ENCODE results near the gene CORO2B. TPM values are rescaled to one million over a fixed set of nuclear protein-coding genes. Genes with fewer than 3 reads are reported as not detected.
A peak's percentile ranks its signal among the peaks of the same experiment; 100 is the strongest.

CORO2B gene
- total RNA-seq, 1 donor from 2014 or later, result 2.7 TPM

GRCh38 chr15:68615811-68616210 lies 37.0 kb downstream of the CORO2B start:
- no peak for DNase-seq (ENCODE audit: low spot score)
- intact Hi-C loops (cut with DNase I), result no loop called here

GRCh38 chr15:68616397-68616796 lies 37.6 kb downstream of the CORO2B start:
- no peak for DNase-seq (ENCODE audit: low spot score)
- intact Hi-C loops (cut with DNase I), result no loop called here

GRCh38 chr15:68617001-68617400 lies 38.2 kb downstream of the CORO2B start:
- intact Hi-C loops (cut with DNase I), result no loop called here
- no peak for DNase-seq (ENCODE audit: low spot score)

- no peak for DNase-seq (ENCODE audit: low spot score)
- intact Hi-C loops (cut with DNase I), result no loop called here
Observed at GRCh38 chr15:68617777-68618176, 39.0 kb downstream of the CORO2B start.

- intact Hi-C loops (cut with DNase I), result no loop called here
- DNase-seq (ENCODE audit: low spot score), result no peak
Observed at GRCh38 chr15:68618394-68618793, 39.6 kb downstream of the CORO2B start.

GRCh38 chr15:68618908-68619698 lies 40.3 kb downstream of the CORO2B start:
- intact Hi-C loops (cut with DNase I), result no loop called here
- DNase-seq (ENCODE audit: low spot score), result no peak

GRCh38 chr15:68620721-68621527 lies 42.1 kb downstream of the CORO2B start:
- intact Hi-C loops (cut with DNase I), result no loop called here
- DNase-seq (ENCODE audit: low spot score), result peak; percentile 86

GRCh38 chr15:68621535-68621934 lies 42.7 kb downstream of the CORO2B start:
- intact Hi-C loops (cut with DNase I), result no loop called here
- no peak for DNase-seq (ENCODE audit: low spot score)

- intact Hi-C loops (cut with DNase I), result no loop called here
- no peak for DNase-seq (ENCODE audit: low spot score)
Observed at GRCh38 chr15:68623301-68623892, 44.6 kb downstream of the CORO2B start.

GRCh38 chr15:68625853-68626252 lies 47.1 kb downstream of the CORO2B start:
- DNase-seq (ENCODE audit: low spot score), result no peak
- intact Hi-C loops (cut with DNase I), result no loop called here

GRCh38 chr15:68626283-68626682 lies 47.5 kb downstream of the CORO2B start:
- DNase-seq (ENCODE audit: low spot score), result no peak
- intact Hi-C loops (cut with DNase I), result no loop called here

- intact Hi-C loops (cut with DNase I), result no loop called here
Observed at GRCh38 chr15:68626739-68627138, 47.9 kb downstream of the CORO2B start.

GRCh38 chr15:68627476-68627875 lies 48.7 kb downstream of the CORO2B start:
- intact Hi-C loops (cut with DNase I), result no loop called here
- no peak for DNase-seq (ENCODE audit: low spot score)

More at GRCh38 chr15:68626739-68627138, 47.9 kb downstream of the CORO2B start:
- DNase-seq (ENCODE audit: low spot score), result no peak

GRCh38 chr15:68627995-68628394 lies 49.2 kb downstream of the CORO2B start:
- intact Hi-C loops (cut with DNase I), result no loop called here
- DNase-seq (ENCODE audit: low spot score), result no peak

GRCh38 chr15:68629519-68630210 lies 50.9 kb downstream of the CORO2B start:
- no peak for DNase-seq (ENCODE audit: low spot score)
- intact Hi-C loops (cut with DNase I), result loop anchor here (10.0 kb wide), 1 partner anchor 45 kb away; no protein-coding TSS in a partner anchor

- no peak for DNase-seq (ENCODE audit: low spot score)
- intact Hi-C loops (cut with DNase I), result loop anchor here (10.0 kb wide), 1 partner anchor 45 kb away; no protein-coding TSS in a partner anchor
Observed at GRCh38 chr15:68630211-68630555, 51.4 kb downstream of the CORO2B start.

- intact Hi-C loops (cut with DNase I), result loop anchor here (10.0 kb wide), 1 partner anchor 46 kb away; no protein-coding TSS in a partner anchor
- DNase-seq (ENCODE audit: low spot score), result no peak
Observed at GRCh38 chr15:68630836-68631235, 52.0 kb downstream of the CORO2B start.

GRCh38 chr15:68631601-68632051 lies 52.8 kb downstream of the CORO2B start:
- DNase-seq (ENCODE audit: low spot score), result no peak
- intact Hi-C loops (cut with DNase I), result loop anchor here (10.0 kb wide), 1 partner anchor 47 kb away; no protein-coding TSS in a partner anchor

GRCh38 chr15:68632101-68632500 lies 53.3 kb downstream of the CORO2B start:
- intact Hi-C loops (cut with DNase I), result loop anchor here (10.0 kb wide), 1 partner anchor 47 kb away; no protein-coding TSS in a partner anchor
- no peak for DNase-seq (ENCODE audit: low spot score)

Measured in cardiac septum (tissue), 1 donor.